Choroid plexus epithelial cell (primary cell): ENCODE results near the gene CDK5R1.

Experiments used
- DNase-seq: peaks from one replicate; pipeline ENCODE4 v3.0.0-alpha.2; 2010; ENCODE audit warnings: low read depth
- H3K4me3 ChIP-seq: 2 replicates; pipeline ENCODE4 v1.5.1; 2011; ENCODE audit warnings: low read depth, mild to moderate bottlenecking, control low read depth, low read length, moderate library complexity
- CTCF ChIP-seq: conservative IDR thresholded peaks from 2 replicates; pipeline ENCODE4 v1.5.1; 2011; ENCODE audit warnings: low read depth, mild to moderate bottlenecking, control low read depth, inconsistent platforms, low read length, moderate library complexity

Gene CDK5R1

GRCh38 chr17:32516940-32517701, 30.3 kb downstream of the CDK5R1 start:
- TF ChIP-seq CTCF: no peak
- no peak overlapping the region for H3K4me3 ChIP-seq
- no peak for DNase-seq

- TF ChIP-seq CTCF: no peak
- H3K4me3 ChIP-seq: no peak overlapping the region
- DNase-seq: no peak
Measured at GRCh38 chr17:32517982-32518381, 31.2 kb downstream of the CDK5R1 start.

- peak overlapping the region; percentile 53 for H3K4me3 ChIP-seq
- no peak for DNase-seq
- TF ChIP-seq CTCF: no peak
Measured at GRCh38 chr17:32518646-32519227, 31.9 kb downstream of the CDK5R1 start.

GRCh38 chr17:32519228-32520103, 32.7 kb downstream of the CDK5R1 start:
- TF ChIP-seq CTCF: no peak
- H3K4me3 ChIP-seq: peak overlapping the region; percentile 53

GRCh38 chr17:32520104-32520701, 33.4 kb downstream of the CDK5R1 start:
- peak overlapping the region; percentile 21 for H3K4me3 ChIP-seq
- peak; percentile 43 for DNase-seq
- TF ChIP-seq CTCF: no peak

More at GRCh38 chr17:32519228-32520103, 32.7 kb downstream of the CDK5R1 start:
- DNase-seq: peak; percentile 16

GRCh38 chr17:32520737-32521404, 34.1 kb downstream of the CDK5R1 start:
- DNase-seq: no peak
- no peak overlapping the region for H3K4me3 ChIP-seq
- no peak for TF ChIP-seq CTCF
